ENCODE data around the gene OSBPL9. TPM values are rescaled to one million over a fixed set of nuclear protein-coding genes. Genes with fewer than 3 reads are reported as not detected.

The OSBPL9 gene
- total RNA-seq, 1 experiment from 2014 or later, result 62.4 TPM

- BruUV-seq (replicated peaks), result no TSS peak
- Histone ChIP-seq H3K4me3 (ENCODE audit: low read depth, low read length, poor library complexity, severe bottlenecking) (peak overlapping the region; percentile 10), H3K4me1 (ENCODE audit: insufficient read depth, low read length, poor library complexity, severe bottlenecking) (peaks cover 30% of the 10 kb centered on the region), H3K27ac (ENCODE audit: low read depth, low read length, poor library complexity, severe bottlenecking) (peak overlapping the region; percentile 43), H3K36me3 (ENCODE audit: insufficient read depth, low read length, poor library complexity, severe bottlenecking) (no peaks in the 10 kb centered on the region), H3K9me3 (ENCODE audit: low read depth, low read length, poor library complexity, severe bottlenecking) (no peaks in the 10 kb centered on the region), H3K27me3 (replicated peaks; ENCODE audit: insufficient read depth, low read depth, low read length, poor library complexity) (no peaks in the 10 kb centered on the region)
- no peak for DNase-seq (ENCODE audit: low spot score)
- intact Hi-C loops (cut with micrococcal nuclease; ENCODE audit: unreplicated experiment), result no loop called here
- CTCF ChIA-PET, result no interaction called here
- POLR2A ChIA-PET (ENCODE audit: low non-redundant PET), result no interaction called here
- no peak for TF ChIP-seq EZH2 (IDR thresholded peaks at IDR 0.05; ENCODE audit: borderline replicate concordance, low read depth, low read length, poor library complexity, severe bottlenecking)
- no peak for TF ChIP-seq CTCF (conservative IDR thresholded peaks at IDR 0.05; ENCODE audit: low read depth, low read length)
These were observed 43.7 kb downstream of the OSBPL9 start for GRCh38 chr1:51660580-51660979.

- H3K4me3 ChIP-seq (ENCODE audit: low read depth, low read length, poor library complexity, severe bottlenecking), result peak overlapping the region; percentile 10
- H3K4me1 ChIP-seq (ENCODE audit: insufficient read depth, low read length, poor library complexity, severe bottlenecking), result peaks cover 30% of the 10 kb centered on the region
- CTCF ChIA-PET, result no interaction called here
- H3K9me3 ChIP-seq (ENCODE audit: low read depth, low read length, poor library complexity, severe bottlenecking), result no peaks in the 10 kb centered on the region
- H3K27me3 ChIP-seq (replicated peaks; ENCODE audit: insufficient read depth, low read depth, low read length, poor library complexity), result no peaks in the 10 kb centered on the region
- TF ChIP-seq EZH2 (IDR thresholded peaks at IDR 0.05; ENCODE audit: borderline replicate concordance, low read depth, low read length, poor library complexity, severe bottlenecking) (no peak), CTCF (conservative IDR thresholded peaks at IDR 0.05; ENCODE audit: low read depth, low read length) (no peak)
- intact Hi-C loops (cut with micrococcal nuclease; ENCODE audit: unreplicated experiment), result no loop called here
- peak overlapping the region; percentile 43 for H3K27ac ChIP-seq (ENCODE audit: low read depth, low read length, poor library complexity, severe bottlenecking)
- DNase-seq (ENCODE audit: low spot score), result peak; percentile 91
- H3K36me3 ChIP-seq (ENCODE audit: insufficient read depth, low read length, poor library complexity, severe bottlenecking), result no peaks in the 10 kb centered on the region
- POLR2A ChIA-PET (ENCODE audit: low non-redundant PET), result no interaction called here
- BruUV-seq (replicated peaks), result no TSS peak
These were observed 44.2 kb downstream of the OSBPL9 start for GRCh38 chr1:51661081-51661518.

GRCh38 chr1:51663105-51663504, 46.2 kb downstream of the OSBPL9 start:
- BruUV-seq (replicated peaks), result no TSS peak
- Histone ChIP-seq H3K27ac (ENCODE audit: low read depth, low read length, poor library complexity, severe bottlenecking) (no peak overlapping the region), H3K36me3 (ENCODE audit: insufficient read depth, low read length, poor library complexity, severe bottlenecking) (no peaks in the 10 kb centered on the region), H3K27me3 (replicated peaks; ENCODE audit: insufficient read depth, low read depth, low read length, poor library complexity) (no peaks in the 10 kb centered on the region), H3K4me1 (ENCODE audit: insufficient read depth, low read length, poor library complexity, severe bottlenecking) (peaks cover 30% of the 10 kb centered on the region), H3K4me3 (ENCODE audit: low read depth, low read length, poor library complexity, severe bottlenecking) (no peak overlapping the region), H3K9me3 (ENCODE audit: low read depth, low read length, poor library complexity, severe bottlenecking) (no peaks in the 10 kb centered on the region)
- DNase-seq (ENCODE audit: low spot score), result no peak
- POLR2A ChIA-PET (ENCODE audit: low non-redundant PET), result no interaction called here
- no peak for TF ChIP-seq CTCF (conservative IDR thresholded peaks at IDR 0.05; ENCODE audit: low read depth, low read length)
- no peak for TF ChIP-seq EZH2 (IDR thresholded peaks at IDR 0.05; ENCODE audit: borderline replicate concordance, low read depth, low read length, poor library complexity, severe bottlenecking)
- CTCF ChIA-PET, result interaction anchor here (0.6 kb wide), 1 partner anchor 666 kb away, joined by 3 read pairs; no protein-coding TSS in a partner anchor
- intact Hi-C loops (cut with micrococcal nuclease; ENCODE audit: unreplicated experiment), result no loop called here

Data from A673 (cell line).